Measurements from ENCODE around the gene SETBP1.

Gene SETBP1

GRCh38 chr18:45054636-45055035, 373.9 kb downstream of the SETBP1 start:
- DNase-seq: no peak

DNA sequence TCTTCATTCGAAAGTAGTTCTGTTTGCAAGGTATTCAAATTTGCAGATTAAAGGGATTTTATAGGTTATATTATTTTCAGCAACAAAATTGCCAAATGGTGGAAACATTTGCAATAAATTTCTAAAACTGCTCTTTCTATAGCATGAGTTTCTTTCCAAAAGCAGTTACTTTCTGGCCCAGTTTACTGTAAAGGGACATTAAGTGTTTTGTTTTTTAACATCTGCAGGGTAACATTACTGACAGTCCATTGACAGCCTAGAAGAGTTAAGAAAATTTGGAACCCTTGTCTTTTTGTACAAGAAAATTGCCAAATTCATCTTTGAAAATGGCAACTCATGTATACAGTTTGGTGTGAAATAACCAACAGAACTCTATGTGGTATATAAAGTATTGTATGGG, 375.1 kb downstream of the SETBP1 start:
- DNase-seq: no peak

DNA sequence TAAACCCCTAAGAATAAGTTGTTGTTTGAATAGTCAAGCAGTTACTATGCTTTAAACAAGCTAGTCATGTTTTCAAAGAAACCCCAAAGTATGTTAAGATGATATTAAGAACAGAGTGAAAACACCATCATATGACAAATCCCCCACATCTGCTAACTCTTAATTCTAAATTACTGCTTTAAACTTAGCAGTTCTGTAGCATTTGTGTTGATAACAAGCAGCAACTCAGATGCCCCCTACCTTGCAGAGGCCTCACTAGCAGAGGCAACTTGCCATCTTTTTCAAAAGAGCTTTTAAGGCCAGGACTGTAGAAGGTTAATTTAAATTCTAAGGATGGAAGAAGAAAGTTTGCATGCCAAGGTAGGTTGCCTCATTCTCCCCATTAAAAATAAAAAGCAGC, 376.2 kb downstream of the SETBP1 start:
- DNase-seq: no peak

- no peak for DNase-seq
Observed at GRCh38 chr18:45057955-45058600, 377.4 kb downstream of the SETBP1 start.

- DNase-seq: peak; percentile 19
Observed at GRCh38 chr18:45059695-45060094, 379.0 kb downstream of the SETBP1 start.

DNA sequence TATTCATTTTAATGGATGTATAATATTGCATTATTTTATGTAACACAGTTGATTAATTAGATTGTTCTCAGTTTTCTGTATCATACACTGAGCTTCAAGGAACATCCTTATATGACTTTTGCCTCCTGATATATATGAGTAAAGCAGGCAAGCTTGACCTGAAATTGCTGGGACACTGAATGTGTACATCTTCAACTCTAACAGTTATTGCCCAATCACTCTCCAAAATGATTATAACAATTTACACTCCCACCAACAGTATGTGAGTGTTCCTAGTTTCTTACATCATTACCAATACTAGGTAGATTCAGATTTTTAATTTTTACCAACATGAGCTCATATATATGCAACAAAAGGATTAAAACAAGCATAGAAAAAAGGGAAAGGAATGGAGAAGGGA, 379.4 kb downstream of the SETBP1 start:
- DNase-seq: no peak

DNA sequence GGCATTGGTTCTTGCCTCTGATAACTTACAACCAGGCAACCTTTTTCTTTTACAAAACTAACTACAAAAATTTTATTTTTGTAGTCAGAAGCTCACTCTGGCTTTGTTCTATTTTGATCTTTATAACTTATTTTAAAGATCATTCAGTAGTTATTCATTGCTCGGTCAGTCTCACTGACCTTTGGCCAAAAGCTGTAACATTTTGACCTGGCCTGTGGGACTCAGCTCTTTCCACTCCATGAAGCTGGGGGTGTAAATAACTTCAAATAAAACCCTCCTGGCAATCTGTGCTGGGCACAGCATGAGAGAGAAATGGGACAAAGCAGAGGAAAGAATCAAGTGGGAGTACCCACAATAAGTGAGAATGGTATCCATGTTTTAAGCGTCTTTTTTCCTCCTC, 380.7 kb downstream of the SETBP1 start:
- no peak for DNase-seq

DNA sequence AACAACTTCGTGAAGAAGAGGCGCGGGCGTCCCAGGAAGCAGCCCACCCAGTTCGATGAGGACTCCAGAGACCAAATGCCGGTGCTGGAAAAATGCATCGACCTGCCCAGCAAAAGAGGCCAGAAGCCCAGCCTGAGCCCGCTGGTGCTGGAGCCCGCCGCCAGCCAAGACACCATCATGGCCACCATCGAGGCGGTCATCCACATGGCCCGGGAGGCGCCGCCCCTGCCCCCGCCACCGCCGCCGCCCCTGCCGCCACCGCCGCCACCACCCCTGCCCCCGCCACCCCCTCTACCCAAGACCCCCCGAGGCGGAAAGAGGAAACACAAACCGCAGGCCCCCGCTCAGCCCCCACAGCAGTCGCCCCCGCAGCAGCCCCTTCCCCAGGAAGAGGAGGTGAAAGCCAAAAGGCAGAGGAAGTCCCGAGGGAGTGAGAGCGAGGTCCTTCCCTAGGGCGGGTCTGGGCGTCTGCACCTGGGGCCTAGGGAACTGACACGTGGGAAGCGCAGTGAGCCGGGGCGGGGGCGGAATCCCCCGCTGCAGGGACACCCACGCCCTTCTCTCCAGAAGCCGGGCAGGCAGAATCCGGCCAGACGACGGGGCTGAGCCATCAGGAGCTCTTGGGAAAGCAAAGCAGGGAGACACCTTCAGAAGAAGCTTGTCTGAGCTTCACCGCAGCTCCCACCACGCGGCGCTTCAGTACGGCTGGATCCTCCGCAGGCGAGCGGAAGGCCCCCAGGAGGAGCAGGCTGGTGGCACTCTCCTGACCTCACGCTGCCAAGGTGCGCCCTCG, 382.8 kb downstream of the SETBP1 start:
- DNase-seq: no peak

DNA sequence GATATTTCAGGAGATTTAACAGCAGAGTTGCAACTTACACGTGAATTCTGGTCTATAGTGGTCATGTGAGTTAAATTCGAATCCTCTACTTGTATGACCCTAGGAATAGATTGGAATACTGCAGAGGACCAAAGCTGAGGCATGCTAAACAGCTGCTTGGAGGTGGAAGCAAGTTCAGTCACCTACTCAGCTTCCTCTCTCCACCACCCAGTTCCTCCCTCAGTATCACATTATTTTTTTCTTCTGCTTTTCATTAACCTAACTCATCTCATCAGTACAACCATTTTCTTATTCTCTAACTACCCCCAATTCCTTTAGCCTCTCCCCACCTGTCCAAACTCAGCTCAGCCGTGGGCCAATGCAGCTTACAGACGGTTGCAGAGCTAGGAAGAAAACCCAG, 385.5 kb downstream of the SETBP1 start:
- peak; percentile 60 for DNase-seq

DNA sequence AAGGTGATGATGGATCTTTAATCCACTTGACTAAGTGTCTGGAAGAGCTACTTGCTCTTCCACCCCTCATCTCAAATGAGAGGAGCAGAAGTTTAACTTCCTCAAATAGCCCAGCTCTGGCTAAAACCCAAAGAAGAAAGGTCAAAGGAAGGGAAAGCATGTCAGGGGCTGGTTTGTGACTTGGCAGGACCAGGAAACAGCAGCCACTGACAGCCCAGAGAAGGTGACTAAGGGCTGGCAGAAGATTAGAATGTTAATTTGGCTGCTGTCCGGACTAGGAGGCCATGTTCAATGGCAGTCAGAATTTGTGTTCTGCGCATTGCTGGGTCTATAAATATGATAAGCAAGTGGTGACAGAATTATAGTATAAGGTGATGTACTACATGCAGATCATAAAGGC, 386.2 kb downstream of the SETBP1 start:
- DNase-seq: peak; percentile 95

- DNase-seq: no peak
Observed at GRCh38 chr18:45068400-45069094, 387.9 kb downstream of the SETBP1 start.

- no peak for DNase-seq
Observed at GRCh38 chr18:45069546-45069945, 388.9 kb downstream of the SETBP1 start.

DNA sequence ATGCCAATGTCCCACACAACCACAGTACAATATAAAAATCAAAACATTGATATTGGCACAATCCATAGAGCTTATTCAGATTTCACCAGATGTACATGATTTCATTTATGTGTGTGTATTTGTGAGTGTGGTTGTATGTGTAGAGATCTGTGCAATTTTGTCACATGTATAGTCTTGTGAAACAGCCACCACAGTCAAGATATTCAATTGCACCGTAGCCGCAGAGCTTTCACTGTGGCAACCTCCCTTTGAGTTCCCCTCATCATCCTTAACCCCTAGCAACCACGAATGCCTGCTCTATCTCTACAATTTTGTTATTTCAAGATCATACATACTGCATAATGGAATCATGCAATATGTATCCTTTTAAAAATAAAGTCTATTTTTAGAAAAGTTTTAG, 391.3 kb downstream of the SETBP1 start:
- DNase-seq: peak; percentile 75

GRCh38 chr18:45073556-45073955, 392.9 kb downstream of the SETBP1 start:
- peak; percentile 18 for DNase-seq

DNA sequence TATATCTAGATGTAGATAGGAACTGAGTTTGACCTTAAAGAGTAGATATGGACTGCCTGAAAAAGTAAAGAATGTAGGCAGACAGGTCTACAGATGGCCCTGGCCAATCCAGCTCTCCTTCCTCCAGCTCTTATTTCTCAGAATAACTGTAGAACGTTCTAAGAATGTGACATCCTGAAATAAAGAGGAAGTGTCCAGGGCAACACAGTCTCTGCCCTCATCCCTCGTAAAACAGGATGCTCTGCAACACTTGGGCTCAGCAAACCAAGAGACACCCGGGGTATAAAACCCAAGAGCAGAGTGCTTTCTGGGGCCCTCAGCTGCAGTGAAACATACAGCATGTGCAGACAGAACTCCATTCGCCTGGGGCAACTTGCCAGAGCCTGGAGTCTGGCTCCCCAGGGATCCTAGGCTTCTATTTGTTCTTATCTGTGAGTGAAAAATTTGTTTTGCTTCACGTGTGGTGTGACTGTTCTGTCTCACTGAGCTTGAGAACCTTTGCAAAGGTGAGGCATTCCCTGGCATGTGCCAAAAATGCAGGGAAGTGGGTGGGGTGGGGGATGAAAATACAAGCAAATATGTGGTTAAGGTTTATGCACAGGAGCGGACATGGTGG, 401.0 kb downstream of the SETBP1 start:
- DNase-seq: peak; percentile 88

DNA sequence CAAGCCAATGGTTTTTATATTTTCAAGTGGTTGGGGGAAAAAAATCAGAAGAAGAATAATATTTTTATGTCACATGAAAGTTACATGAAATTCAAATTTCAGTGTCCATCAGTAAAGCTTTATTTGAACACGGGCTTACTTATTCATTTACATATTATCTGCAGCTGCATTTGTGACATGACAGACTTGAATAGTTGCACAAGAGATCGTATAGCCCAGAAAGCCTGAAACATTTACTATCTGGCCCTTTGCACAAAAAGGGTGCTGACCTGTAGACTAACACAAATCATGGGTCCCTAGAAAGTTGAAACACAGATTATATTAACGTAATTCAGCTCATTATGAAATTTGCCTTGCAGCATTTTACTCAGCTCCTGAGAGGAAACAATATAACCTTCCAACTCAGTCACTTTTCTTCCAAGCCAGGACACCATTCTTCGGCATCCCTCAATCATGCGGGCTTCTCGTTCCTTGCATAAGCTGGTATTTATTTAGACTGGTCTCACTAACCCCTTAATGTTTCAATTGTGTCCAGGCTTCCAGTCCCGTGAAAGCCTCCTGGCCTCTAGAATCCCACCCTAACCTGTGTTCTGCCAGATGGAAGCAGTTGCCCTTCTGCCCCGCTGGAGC, 402.7 kb downstream of the SETBP1 start:
- no peak for DNase-seq

DNA sequence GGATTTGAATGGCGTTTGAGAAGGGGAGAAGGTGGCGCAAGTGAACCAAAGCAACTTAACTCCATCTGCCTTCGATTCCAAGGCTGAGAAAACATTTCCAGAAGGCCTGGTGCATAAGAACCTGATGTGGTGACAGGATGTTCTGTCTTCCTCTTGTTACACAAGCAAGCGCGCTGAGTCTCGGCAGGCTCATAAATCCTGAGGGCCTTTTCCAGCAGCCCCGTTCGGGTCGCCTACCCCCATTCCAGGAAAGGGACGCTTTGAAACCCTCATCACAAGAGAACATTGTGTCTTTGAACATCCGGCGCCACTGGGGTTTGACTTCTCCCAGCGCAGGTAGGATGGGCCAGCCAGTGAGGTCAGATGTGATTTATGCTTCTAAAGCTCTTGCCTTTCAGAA, 403.5 kb downstream of the SETBP1 start:
- no peak for DNase-seq

- DNase-seq: no peak
Observed at GRCh38 chr18:45085916-45086624, 405.4 kb downstream of the SETBP1 start.

DNA sequence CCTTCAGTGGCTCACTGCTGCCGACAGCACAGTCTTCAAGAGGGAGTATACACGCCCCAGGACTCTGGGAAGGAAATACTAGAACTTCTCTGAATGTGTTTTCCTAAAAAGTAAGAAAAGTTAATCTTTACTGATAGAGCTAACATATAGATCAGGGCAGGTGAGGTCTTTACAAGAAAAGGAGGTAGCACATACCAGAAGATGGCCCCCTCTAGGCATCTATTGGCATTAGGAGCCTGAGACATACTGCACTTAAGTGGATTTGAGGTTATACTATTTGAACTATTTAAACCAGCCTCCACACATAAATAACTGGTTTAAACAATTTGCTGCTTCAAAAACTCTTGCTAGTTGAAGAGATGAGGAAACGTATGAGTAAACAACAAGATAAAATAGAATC, 406.1 kb downstream of the SETBP1 start:
- DNase-seq: no peak

DNA sequence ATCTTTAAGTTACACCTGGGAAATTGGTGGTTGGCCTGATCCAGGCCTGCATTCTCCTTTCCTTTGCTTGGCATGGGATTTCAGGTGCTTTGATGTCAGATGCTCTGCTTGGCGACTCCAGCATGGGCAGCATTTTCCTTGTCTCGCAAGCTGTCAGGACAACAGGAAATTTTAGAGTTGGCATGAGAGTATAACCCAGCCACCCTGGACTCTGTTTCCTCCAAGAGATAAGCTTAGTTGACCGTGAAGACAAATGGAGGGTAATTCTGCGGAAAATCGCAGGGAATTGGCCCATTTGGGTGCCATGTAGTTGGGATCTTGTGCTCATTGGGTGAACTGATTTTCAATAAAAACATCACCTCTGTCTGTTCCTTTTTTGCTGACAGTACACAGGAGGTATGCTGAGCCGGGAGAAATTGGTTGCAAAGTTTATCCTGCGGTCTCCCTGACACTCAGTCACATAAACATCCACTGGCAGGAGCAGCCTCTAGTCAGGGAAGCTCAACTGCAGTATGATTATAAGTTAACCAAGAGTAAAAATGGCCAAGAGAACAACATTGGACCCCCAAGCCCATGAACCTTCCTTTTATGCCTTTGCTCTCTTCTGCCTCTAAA, 409.9 kb downstream of the SETBP1 start:
- DNase-seq: no peak

- no peak for DNase-seq
Observed at GRCh38 chr18:45100321-45101105, 419.8 kb downstream of the SETBP1 start.

All from GF-D8 (cell line).